Measurements from ENCODE around the gene LCA5. TPM values are rescaled to one million over a fixed set of nuclear protein-coding genes. Genes with fewer than 3 reads are reported as not detected.

The LCA5 gene
- total RNA-seq, 1 experiment from 2014 or later = 2.0 TPM

- Histone ChIP-seq H3K9ac (ENCODE audit: low read length) (no peak overlapping the region), H2AFZ (ENCODE audit: low read depth, low read length, poor library complexity, severe bottlenecking) (no peak overlapping the region), H3K4me2 (ENCODE audit: low read length) (no peak overlapping the region), H3K9me2 (ENCODE audit: insufficient read depth) (no peaks in the 10 kb centered on the region), H3K27me3 (ENCODE audit: insufficient read depth, low read length) (no peaks in the 10 kb centered on the region), H3K4me1 (ENCODE audit: control insufficient read depth in 1 of 2, insufficient read depth in 2 of 2, low read length in 2 of 2) (peaks cover 17 to 32% of the 10 kb centered on the region in 2 experiments), H4K20me1 (ENCODE audit: insufficient read depth) (no peaks in the 10 kb centered on the region), H3K79me2 (ENCODE audit: insufficient read depth, low read length) (no peaks in the 10 kb centered on the region), H3K4me3 (replicated peaks in 1 of 2; ENCODE audit: low read depth in 1 of 2, low read length in 2 of 2) (no peak overlapping the region), H3K36me3 (ENCODE audit: control insufficient read depth in 1 of 2, insufficient read depth in 2 of 2, low read length in 2 of 2) (no peaks in the 10 kb centered on the region), H3K9me3 (ENCODE audit: control insufficient read depth in 1 of 2, insufficient read depth in 1 of 2, low read depth in 1 of 2, low read length in 2 of 2) (no peaks in the 10 kb centered on the region), H3K27ac (ENCODE audit: low read depth, low read length) (no peak overlapping the region)
- ChIA-PET RAD21 (ENCODE audit: low non-redundant PET in 1 of 2, low total read pairs in 2 of 2, uncharacterized antibody in 2 of 2, unreplicated experiment in 2 of 2) (no interaction called here), POLR2A (no interaction called here), CTCF (interaction anchor here (1.2 kb wide), 1 partner anchor 37 kb away, joined by 4 read pairs; no protein-coding TSS in a partner anchor)
- BruUV-seq (replicated peaks) = no TSS peak
- intact Hi-C loops (cut with micrococcal nuclease) = no loop called here
- TF ChIP-seq REST (IDR thresholded peaks at IDR 0.05; ENCODE audit: low read depth) = no peak
- TF ChIP-seq CBX3 (IDR thresholded peaks at IDR 0.05; ENCODE audit: low read depth) = no peak
- TF ChIP-seq SIN3A (IDR thresholded peaks at IDR 0.05; ENCODE audit: low read depth) = no peak
- TF ChIP-seq CTCF (IDR thresholded peaks at IDR 0.05 in 2 of 3, conservative IDR thresholded peaks at IDR 0.05 in 1 of 3; ENCODE audit: borderline replicate concordance in 1 of 3, insufficient read depth in 1 of 3, low read depth in 2 of 3, low read length in 2 of 3) = no peak
- TF ChIP-seq POLR2A (IDR thresholded peaks at IDR 0.05; ENCODE audit: borderline replicate concordance, extremely low read depth, insufficient read depth, insufficient read length) = no peak
- TF ChIP-seq SRF (IDR thresholded peaks at IDR 0.05; ENCODE audit: low read depth) = no peak
- no peak for TF ChIP-seq EGR1 (IDR thresholded peaks at IDR 0.05; ENCODE audit: low read depth)
- TF ChIP-seq EZH2 (IDR thresholded peaks at IDR 0.05) = no peak
- no peak for TF ChIP-seq JUND (IDR thresholded peaks at IDR 0.05)
- ATAC-seq = no peak
- no peak for DNase-seq (ENCODE audit: low read depth, low spot score)
These were observed 68.6 kb downstream of the LCA5 start for GRCh38 chr6:79468587-79468986.
